ENCODE measurements around the gene C19orf81.
A peak's percentile ranks its signal among the peaks of the same experiment; 100 is the strongest.

Gene C19orf81

DNA sequence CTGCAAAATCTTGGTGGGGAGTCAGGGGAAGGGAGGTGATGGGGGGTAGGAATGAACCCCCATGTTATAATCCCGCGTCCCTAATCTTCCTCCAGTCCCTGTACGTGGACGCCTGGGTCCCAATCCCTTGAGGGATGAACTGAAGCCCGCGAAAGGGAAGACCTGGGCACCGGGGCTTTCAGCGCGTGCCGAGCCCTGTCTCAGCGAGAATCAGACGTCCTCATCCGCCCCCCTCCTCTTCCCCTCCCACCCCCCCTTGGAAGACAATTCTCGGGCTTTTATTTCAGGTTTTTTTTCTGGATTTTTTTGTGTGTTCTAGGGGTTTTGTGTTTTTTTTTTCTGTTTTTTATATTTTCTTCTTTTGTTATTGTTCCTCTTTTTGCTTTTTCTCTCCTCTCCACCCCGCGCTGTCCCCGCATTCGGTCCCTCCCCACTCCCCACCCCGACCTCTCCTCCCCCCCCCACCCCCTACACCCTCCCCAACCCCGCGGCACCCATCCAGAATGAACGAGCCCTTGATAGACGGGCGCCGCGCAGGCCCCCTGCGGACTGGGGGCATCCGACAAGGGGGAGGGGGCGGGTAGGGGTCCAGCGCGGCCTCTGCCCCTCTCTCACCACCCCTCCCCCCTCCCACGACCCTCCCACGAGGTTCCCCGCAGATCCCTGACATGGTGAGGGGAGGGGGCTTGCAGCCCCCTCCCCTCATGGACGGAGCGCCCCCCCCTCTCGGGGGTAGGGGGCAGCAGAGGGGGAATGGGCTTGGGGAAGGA lies 10.3 kb downstream of the C19orf81 start:
- DNase-seq: no peak

- no peak for DNase-seq
Observed at GRCh38 chr19:50660088-50660366, 10.8 kb downstream of the C19orf81 start.

- DNase-seq: no peak
Observed at GRCh38 chr19:50661023-50661422, 11.8 kb downstream of the C19orf81 start.

GRCh38 chr19:50661766-50662650 lies 12.8 kb downstream of the C19orf81 start:
- DNase-seq: no peak

DNA sequence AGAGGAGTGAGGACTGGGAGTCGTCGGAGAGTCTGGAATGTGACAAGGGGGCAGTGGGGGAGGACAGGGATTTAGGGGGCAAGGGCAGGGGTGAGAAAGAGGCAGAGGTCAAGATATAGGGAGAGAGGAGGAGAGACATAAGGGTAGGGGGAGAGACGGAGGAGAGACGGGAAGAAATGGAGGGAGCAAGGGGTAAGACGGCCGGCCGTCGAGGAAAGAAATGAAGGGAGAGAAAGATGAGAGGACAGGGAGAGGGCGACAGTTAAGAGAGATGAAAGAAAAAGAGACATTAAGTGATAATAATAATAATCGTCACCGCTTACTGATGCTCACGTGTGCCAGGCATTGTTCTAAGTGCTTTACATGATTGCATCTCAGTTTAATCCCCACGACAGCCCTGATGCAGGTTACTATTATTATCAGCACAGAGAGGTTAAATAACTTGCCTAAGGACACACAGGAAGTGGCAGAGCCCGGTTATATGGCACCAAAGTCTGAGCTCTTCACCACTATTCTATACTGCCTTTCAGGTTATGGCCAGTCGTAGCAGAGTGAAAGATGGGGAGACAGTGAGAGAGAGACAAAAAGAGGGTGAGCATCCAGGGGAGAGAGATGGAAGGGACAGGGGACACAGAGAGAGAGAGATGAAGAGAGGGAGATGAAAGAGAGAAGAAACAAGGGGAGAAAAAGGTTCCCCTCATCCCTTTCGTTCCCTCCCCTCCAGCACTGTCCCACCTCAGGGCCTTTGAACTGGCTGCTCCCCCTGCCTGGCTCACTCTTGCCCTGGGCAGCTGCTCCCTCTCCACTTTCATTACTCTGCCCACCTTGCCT lies 13.6 kb downstream of the C19orf81 start:
- no peak for DNase-seq

GRCh38 chr19:50663482-50663790 lies 14.2 kb downstream of the C19orf81 start:
- DNase-seq: no peak

DNA sequence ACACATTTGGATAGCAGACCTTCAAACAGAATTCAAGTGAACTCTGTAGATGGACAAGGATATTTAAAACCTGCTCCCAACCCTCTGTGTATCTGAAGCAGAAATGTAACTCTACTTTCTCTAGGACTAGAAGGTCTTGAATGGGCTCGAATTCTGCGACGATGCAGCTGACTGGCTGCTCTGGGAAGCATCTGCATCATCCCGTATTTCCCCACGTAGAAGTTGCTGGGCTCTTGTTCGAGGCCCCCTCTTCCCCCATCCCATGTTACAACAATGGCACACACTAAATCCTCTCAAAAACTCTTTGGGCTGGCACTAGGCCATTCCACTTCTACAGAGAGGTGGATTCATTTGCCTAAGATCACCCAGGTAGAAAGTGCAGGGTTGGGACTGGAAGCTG lies 15.0 kb downstream of the C19orf81 start:
- DNase-seq: no peak

DNA sequence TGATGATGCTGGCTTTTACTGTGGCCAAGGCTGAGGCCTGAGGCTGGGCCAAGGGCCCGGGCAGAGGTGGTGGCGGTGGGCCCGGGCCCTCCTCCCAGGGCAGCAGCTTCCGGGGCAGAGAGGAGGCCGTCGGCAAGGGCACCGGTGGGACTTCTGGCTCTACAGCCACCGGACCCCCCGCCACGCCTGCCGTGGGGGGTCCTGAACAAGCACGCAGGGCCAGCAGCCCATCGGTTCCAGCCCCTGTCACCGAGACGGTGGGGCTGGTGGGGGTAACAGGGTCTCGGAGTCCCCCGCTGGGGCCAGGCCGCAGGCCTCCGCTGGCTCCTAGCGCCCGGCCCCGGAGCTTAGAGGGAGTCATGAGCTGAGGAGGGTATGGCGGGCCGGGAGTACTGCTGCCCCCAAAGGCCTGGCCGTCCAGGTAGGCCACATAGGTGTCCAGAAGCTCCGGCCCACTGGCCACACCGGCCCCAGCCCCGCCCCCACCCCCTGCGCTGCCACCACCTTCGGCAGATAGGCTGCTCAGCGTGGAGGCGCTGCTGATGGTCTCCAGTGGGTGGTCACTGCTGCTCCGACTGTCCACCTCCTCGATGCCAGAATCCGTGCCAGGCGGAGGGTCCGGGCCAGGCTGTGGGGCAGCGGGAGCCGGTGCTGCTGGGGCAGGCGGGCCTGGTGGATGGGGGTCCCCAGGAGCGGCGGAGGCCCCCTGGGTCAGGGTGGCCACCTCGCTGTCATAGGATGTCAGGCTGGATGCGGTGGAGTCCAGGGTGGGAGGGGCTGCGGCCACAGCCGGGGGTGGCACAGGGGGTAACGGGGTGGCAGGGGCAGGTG lies 17.3 kb downstream of the C19orf81 start:
- no peak for DNase-seq

DNA sequence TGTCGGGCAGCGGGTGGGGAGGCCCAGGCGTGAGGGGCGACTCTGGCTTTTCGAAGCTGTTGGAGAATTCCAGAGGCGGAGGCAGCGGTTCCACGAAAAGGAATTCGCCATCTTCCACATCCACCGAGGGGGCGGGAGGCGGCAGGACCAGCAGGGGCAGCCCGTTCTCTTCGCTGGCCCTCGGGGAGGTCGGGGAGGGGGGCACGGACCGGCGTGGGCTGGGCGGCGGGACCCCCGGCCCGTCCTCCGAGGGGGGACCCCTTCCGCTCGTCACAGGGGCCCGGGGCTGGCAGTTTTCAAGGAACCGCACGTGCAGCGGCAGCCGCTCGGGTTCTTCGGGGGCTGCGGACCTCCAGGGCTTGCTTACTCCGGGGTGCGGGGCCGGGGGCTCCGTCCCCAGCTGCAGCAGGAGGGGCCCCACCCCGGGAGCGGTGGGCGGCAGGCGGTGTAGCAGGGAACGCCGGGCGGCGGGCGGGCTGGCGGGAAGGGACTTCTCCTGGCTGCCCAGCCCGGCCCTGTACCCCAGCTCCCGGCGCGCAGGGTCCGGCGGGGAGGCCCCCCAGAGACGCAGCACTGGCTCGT lies 18.0 kb downstream of the C19orf81 start:
- DNase-seq: no peak

- no peak for DNase-seq
Observed at GRCh38 chr19:50667759-50668231, 18.6 kb downstream of the C19orf81 start.

GRCh38 chr19:50668416-50668815 lies 19.2 kb downstream of the C19orf81 start:
- DNase-seq: no peak

DNA sequence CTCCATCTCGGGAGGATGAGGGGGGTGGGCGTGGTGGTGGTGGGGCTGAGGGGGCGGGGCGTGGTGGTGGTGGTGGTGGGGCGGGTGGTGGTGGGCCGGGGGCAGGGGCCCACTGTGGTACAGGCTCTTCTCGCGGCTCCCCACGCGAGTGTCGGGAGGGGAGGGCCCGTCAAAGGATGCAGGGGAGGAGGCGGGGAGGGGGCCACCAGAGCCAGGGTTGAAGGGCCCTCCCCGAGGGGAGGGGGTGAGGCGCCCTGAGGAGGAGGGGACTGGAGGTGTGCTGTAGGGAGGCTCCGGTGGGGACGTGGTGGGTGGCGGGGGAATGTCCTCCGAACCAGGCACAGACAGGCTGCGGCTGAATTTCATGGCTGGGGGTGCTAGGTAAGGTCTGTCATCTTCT lies 19.6 kb downstream of the C19orf81 start:
- DNase-seq: no peak

DNA sequence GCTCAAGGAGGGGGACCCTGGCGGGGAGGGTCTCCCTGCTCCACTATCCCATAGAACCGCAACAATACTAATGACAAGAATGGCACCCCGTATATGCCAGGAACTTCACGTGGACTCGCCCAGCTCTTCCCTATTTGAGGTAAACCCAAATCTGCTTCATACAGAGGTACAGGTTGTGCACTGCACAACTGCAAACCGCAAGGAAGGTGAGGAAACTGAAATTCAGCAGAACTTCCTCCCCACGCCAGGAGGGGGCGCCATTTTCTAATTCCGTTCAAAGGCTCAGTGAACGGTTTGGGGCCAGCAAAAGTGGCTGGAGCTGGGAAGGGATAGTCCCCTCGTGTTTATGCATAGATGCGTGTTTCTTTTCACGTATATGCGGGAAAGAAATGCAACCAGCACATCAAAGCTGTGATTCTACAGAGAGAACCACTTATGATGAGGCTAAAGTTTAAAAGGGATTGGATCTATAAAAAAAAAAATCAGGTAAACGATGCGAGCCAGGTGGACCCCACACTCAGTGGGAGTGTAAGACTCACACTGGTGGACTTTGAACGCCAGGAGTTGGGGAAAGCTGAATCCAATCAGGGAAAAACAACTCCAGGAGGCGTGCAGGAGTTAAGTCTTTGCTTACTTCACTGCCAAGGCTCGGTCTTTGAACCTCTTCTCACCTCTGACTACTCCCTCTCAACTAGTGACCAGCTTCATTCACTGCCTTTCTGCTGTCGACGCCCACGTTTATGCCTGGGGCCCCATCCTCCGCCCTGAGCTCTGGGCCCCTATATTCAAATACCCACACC lies 20.3 kb downstream of the C19orf81 start:
- peak; percentile 79 for DNase-seq

DNA sequence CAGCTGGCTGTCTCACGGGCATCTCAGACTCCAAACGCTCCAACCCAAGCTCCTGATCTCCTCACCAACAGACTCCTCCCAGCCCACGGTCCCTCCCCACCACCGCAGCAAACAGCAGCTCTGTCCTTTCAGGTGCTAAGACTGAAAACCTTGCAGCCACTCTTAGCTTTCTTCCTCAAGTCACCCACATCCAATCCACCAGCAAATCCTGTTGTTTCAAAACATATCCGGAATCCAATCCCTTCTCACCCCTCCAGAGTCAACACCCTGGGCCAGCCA lies 20.8 kb downstream of the C19orf81 start:
- DNase-seq: no peak

- DNase-seq: no peak
Observed at GRCh38 chr19:50673118-50673517, 23.9 kb downstream of the C19orf81 start.

GRCh38 chr19:50676625-50677197 lies 27.5 kb downstream of the C19orf81 start:
- DNase-seq: no peak

- no peak for DNase-seq
Observed at GRCh38 chr19:50677636-50678035, 28.4 kb downstream of the C19orf81 start.

- no peak for DNase-seq
Observed at GRCh38 chr19:50678323-50678722, 29.1 kb downstream of the C19orf81 start.

GRCh38 chr19:50679177-50680125 lies 30.2 kb downstream of the C19orf81 start:
- DNase-seq: peak; percentile 93

All from stimulated activated CD8-positive, alpha-beta memory T cell treated with anti-CD3 and anti-CD28 coated beads, Interleukin-4, amount 100 ng/mL, for 48 hours (primary cell).